ENCODE data around the gene ALPL.

DNA sequence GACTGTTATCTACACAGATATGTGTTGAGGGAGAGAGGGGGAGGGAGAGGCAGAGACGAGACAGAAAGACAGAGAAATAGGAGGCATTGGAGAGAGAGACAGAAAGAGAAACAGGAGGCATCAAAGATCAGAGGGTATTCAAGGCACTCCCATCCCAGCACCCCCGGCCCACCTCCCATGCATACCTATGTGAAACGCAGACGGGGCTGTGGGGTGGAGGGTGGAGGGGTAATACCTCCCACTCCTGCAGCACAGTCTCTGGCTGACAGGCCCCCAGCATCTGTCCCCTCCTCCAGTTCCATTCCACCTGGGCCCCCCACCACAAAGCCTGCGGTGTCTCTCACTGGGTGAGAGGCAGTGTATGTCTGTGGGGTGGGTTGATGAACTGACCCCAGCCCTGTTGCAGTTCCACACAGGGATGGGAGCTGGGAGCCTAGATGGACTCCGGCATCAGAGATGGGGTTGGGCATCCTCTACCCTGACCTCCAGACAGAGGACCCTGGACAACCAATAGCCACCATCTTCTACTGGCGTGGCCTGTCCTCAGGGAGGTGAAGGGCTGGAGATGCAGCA lies 110.2 kb downstream of the ALPL start:
- TF ChIP-seq YY2 (tag by site-specific recombination; IDR thresholded peaks at IDR 0.05) (no peak), ZNF791 (tag by site-specific recombination; IDR thresholded peaks at IDR 0.05) (no peak)
